ENCODE results near the gene CIZ1. TPM values are rescaled to one million over a fixed set of nuclear protein-coding genes. Genes with fewer than 3 reads are reported as not detected.
A peak's percentile ranks its signal among the peaks of the same experiment; 100 is the strongest.

Gene CIZ1
- total and polyA plus RNA-seq, 2 of the 13 experiments (the other 11 are each of a cell fraction or from before 2014, with no cell fraction given), result 30.6 to 50.3 TPM

- TF ChIP-seq ZNF841 (CRISPR knock-in tag; IDR thresholded peaks at IDR 0.05; ENCODE audit: borderline replicate concordance), result no peak
- no peak for TF ChIP-seq RORA (CRISPR knock-in tag; IDR thresholded peaks at IDR 0.05)
- TF ChIP-seq ZBTB33 (CRISPR knock-in tag; IDR thresholded peaks at IDR 0.05), result peak; percentile 71
- peak; percentile 9; the same call in 1 of the 2 replicates for TF ChIP-seq ZNF768 (CRISPR knock-in tag; IDR thresholded peaks at IDR 0.05)
- TF ChIP-seq FOXA3 (CRISPR knock-in tag; IDR thresholded peaks at IDR 0.05), result peak; percentile 26; the same call in 1 of the 2 replicates
Measured at GRCh38 chr9:128153060-128153946, 38.1 kb downstream of the CIZ1 start (continued).

- peak overlapping the region; percentile 34; the same call in 1 of the 2 replicates for H3K9ac ChIP-seq (ENCODE audit: insufficient read depth, low read depth, low read length)
- H4K20me1 ChIP-seq (ENCODE audit: insufficient read depth, low read length), result no peaks in the 10 kb centered on the region
- H3K27ac ChIP-seq (ENCODE audit: extremely low read length, insufficient read depth, low read length), result no peak overlapping the region
- H3K4me1 ChIP-seq (ENCODE audit: insufficient read depth, low read length), result peaks cover 61% of the 10 kb centered on the region
- ChIA-PET POLR2A (interaction anchor here (1.8 kb wide), 1 partner anchor 38 kb away, joined by 5 read pairs; no protein-coding TSS in a partner anchor), CTCF (ENCODE audit: low intra/inter-chr PET ratio, low total read pairs) (no interaction called here)
- H3K9me3 ChIP-seq (ENCODE audit: low read length), result no peaks in the 10 kb centered on the region
- WGBS (ENCODE audit: low lambda C conversion rate), result 26% methylated on average over 8 of the region's 13 CpGs
- intact Hi-C loops (cut with micrococcal nuclease; ENCODE audit: unreplicated experiment), result no loop called here
- BruUV-seq (replicated peaks), result no TSS peak
- FAIRE-seq (no peak), ATAC-seq (peak; percentile 26), DNase-seq (ENCODE audit: low spot score) (no peak)
- in situ Hi-C loops (cut with HindIII; ENCODE audit: extremely low pct_ligation_motif_present, low pct_unique_long_range_greater_than_20kb), result no loop called here
- no peaks in the 10 kb centered on the region for H3K36me3 ChIP-seq (replicated peaks in 1 of 2; ENCODE audit: control insufficient read depth in 1 of 2, insufficient read depth in 2 of 2, low read length in 2 of 2)
- H3K4me3 ChIP-seq (replicated peaks in 1 of 3; ENCODE audit: insufficient read depth in 1 of 3, low read depth in 2 of 3, low read length in 3 of 3), result peak overlapping the region in 1 of 3 experiments; percentile 53; a peak in 1 of 6 replicates
- peak overlapping the region; percentile 23 for H2AFZ ChIP-seq (ENCODE audit: low read length)
- no peaks in the 10 kb centered on the region for H3K79me2 ChIP-seq (ENCODE audit: insufficient read depth, low read length)
- H3K27me3 ChIP-seq (ENCODE audit: control insufficient read depth in 1 of 2, insufficient read depth in 2 of 2, low read length in 2 of 2), result peaks cover 9 to 38% of the 10 kb centered on the region in 2 experiments; a peak in 4 of 5 replicates
- H3K4me2 ChIP-seq (ENCODE audit: low read depth, low read length), result peak overlapping the region; percentile 62
- TF ChIP-seq BHLHE40 (IDR thresholded peaks at IDR 0.05; ENCODE audit: low read length), result no peak
- TF ChIP-seq RNF219 (CRISPR knock-in tag; IDR thresholded peaks at IDR 0.05), result no peak
- no peak for TF ChIP-seq ZBTB26 (CRISPR knock-in tag; IDR thresholded peaks at IDR 0.05; ENCODE audit: borderline replicate concordance)
- TF ChIP-seq THAP9 (CRISPR knock-in tag; IDR thresholded peaks at IDR 0.05; ENCODE audit: borderline replicate concordance), result no peak
- no peak for TF ChIP-seq ATRX (CRISPR knock-in tag; IDR thresholded peaks at IDR 0.05; ENCODE audit: borderline replicate concordance)
Measured at GRCh38 chr9:128152133-128153059, 39.0 kb downstream of the CIZ1 start.

All from HepG2 (cell line).